ENCODE results near the gene CNTN2.

GRCh38 chr1:205075642-205076155 lies 32.7 kb downstream of the CNTN2 start:
- TF ChIP-seq POLR2AphosphoS5 (IDR thresholded peaks at IDR 0.05; ENCODE audit: insufficient read depth in 1 of 2, low read depth in 1 of 2) (no peak), CTCF (IDR thresholded peaks at IDR 0.05) (no peak)
